ENCODE data around the gene ZCCHC9.

ZCCHC9 gene

DNA sequence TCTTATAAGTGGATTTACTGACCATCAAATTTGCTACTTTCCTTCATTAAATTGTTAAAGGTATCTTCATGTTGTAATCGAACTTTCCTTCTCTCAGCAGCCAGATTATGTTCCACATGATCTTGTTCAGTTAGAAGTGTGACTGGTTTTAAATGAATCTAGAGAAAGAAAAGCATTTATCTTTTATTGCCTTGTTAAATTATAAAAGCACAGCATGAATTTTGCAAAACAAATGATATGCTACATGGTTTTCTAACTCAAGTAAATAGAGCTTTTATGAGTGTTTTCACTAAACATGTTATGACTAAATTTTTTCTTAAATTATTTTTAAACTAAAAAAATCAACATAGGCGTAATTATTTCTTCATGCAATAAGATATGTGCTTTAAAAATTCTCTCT lies 58.5 kb downstream of the ZCCHC9 start:
- no peak for FAIRE-seq

DNA sequence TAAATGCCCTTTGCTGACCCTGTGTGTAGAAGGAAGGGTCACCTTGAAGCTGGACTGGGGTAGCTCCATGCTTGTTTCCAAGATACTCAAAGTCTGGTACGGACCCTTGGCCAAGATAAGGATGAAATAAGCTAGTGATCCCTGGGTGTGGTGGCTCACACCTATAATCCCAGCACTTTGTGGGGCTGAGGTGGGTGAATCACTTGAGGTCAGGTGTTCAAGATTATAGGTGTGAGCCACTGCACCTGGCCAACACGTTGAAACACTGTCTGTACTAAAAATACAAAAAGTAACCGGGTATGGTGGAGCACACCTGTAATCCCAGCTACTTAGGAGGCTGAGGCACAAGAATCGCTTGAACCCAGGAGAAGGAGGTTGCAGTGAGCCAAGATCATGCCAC lies 59.3 kb downstream of the ZCCHC9 start:
- FAIRE-seq = no peak

DNA sequence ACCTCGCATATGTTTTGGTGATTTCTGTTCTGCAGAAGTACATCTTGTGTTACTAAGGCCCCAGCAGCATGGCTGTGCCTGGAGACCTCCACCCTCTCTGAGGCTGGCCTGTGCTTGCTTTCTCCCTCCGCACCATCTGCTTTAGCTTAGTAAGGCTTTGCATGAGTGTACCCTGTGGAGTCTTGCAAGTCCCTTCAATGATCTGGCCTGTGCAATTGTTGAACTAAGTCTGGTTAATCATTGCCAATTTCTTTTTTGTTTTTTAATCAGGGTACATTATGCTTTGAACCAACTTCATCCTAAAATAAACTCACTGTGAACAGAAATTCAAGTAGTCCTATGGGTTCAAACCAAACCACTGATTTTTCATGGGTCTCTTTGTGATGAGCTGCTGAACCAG lies 60.2 kb downstream of the ZCCHC9 start:
- no peak for FAIRE-seq

Measured in G401.6 (cell line).